Kidney epithelial cell (primary cell): ENCODE measurements around the gene PHF12. TPM values are rescaled to one million over a fixed set of nuclear protein-coding genes. Genes with fewer than 3 reads are reported as not detected.

ENCODE experiments used
- DNase-seq: peaks from one replicate; pipeline ENCODE4 v3.0.0-alpha.2; 2010; ENCODE audit warnings: low read depth
- H3K27me3 ChIP-seq: 2 replicates; pipeline ENCODE4 v1.6.0; 2011; ENCODE audit warnings: low read length; ENCODE audit not compliant: control insufficient read depth, insufficient read depth
- H3K36me3 ChIP-seq: 2 replicates; pipeline ENCODE4 v1.5.1; 2011; ENCODE audit warnings: low read length; ENCODE audit not compliant: control insufficient read depth, insufficient read depth
- H3K4me3 ChIP-seq: 2 replicates; pipeline ENCODE4 v1.5.1; 2011; ENCODE audit warnings: low read depth, mild to moderate bottlenecking, control low read depth, low read length
- CTCF ChIP-seq: IDR thresholded peaks from 2 replicates; pipeline ENCODE4 v1.5.1; 2011; ENCODE audit warnings: mild to moderate bottlenecking, moderate library complexity, low read length, control low read depth, inconsistent platforms; ENCODE audit not compliant: insufficient read depth, poor library complexity, severe bottlenecking
- total RNA-seq: library from RNA; depleted of rRNA; stranded (reverse); fragments of >200 nt; gene quantifications from 2 replicates; pipeline ENCODE4 v1.2.3, GENCODE V29; 2015

Gene PHF12
- total RNA-seq, 1 donor from 2014 or later = 19.6 TPM

GRCh38 chr17:28973425-28973824 lies 22.1 kb upstream of the PHF12 start:
- TF ChIP-seq CTCF = no peak
- H3K27me3 ChIP-seq = peaks cover 47% of the 10 kb centered on the region
- H3K4me3 ChIP-seq = no peak overlapping the region
- no peak for DNase-seq
- no peaks in the 10 kb centered on the region for H3K36me3 ChIP-seq

GRCh38 chr17:28972437-28972836 lies 21.1 kb upstream of the PHF12 start:
- no peak for DNase-seq
- Histone ChIP-seq H3K4me3 (no peak overlapping the region), H3K27me3 (peaks cover 43% of the 10 kb centered on the region), H3K36me3 (no peaks in the 10 kb centered on the region)
- no peak for TF ChIP-seq CTCF

- no peak for DNase-seq
- Histone ChIP-seq H3K4me3 (no peak overlapping the region), H3K36me3 (no peaks in the 10 kb centered on the region), H3K27me3 (peaks cover 40% of the 10 kb centered on the region)
- no peak for TF ChIP-seq CTCF
Measured at GRCh38 chr17:28970879-28971278, 19.6 kb upstream of the PHF12 start.

- no peak overlapping the region for H3K4me3 ChIP-seq
- H3K36me3 ChIP-seq = no peaks in the 10 kb centered on the region
- DNase-seq = no peak
- TF ChIP-seq CTCF = no peak
- peaks cover 40% of the 10 kb centered on the region for H3K27me3 ChIP-seq
Measured at GRCh38 chr17:28969706-28970393, 18.5 kb upstream of the PHF12 start.

- DNase-seq = no peak
- Histone ChIP-seq H3K36me3 (no peaks in the 10 kb centered on the region), H3K4me3 (no peak overlapping the region), H3K27me3 (peaks cover 39% of the 10 kb centered on the region)
- TF ChIP-seq CTCF = no peak
Measured at GRCh38 chr17:28968914-28969295, 17.6 kb upstream of the PHF12 start.
